GM12872 (cell line): Measurements from ENCODE around the gene CPLX4.
A peak's percentile ranks its signal among the peaks of the same experiment; 100 is the strongest.

ENCODE experiments used
- CTCF ChIP-seq: IDR thresholded peaks from 3 replicates; pipeline ENCODE4 v1.5.1; 2011; ENCODE audit warnings: low read depth, mild to moderate bottlenecking, low read length, moderate library complexity; ENCODE audit not compliant: insufficient read depth

The CPLX4 gene

GRCh38 chr18:59270689-59271257 is 47.7 kb downstream of the CPLX4 start:
- TF ChIP-seq CTCF = no peak

GRCh38 chr18:59269563-59270119 is 48.8 kb downstream of the CPLX4 start:
- TF ChIP-seq CTCF = no peak

- peak; percentile 14; the same call in 1 of the 3 replicates for TF ChIP-seq CTCF
These were observed 49.5 kb downstream of the CPLX4 start for GRCh38 chr18:59268721-59269562.

- TF ChIP-seq CTCF = no peak
These were observed 50.2 kb downstream of the CPLX4 start for GRCh38 chr18:59268127-59268720.

- TF ChIP-seq CTCF = no peak
These were observed 50.8 kb downstream of the CPLX4 start for GRCh38 chr18:59267503-59268126.

- no peak for TF ChIP-seq CTCF
These were observed 51.5 kb downstream of the CPLX4 start for GRCh38 chr18:59266886-59267502.
